Subcutaneous abdominal adipose tissue (tissue), 5 donors: ENCODE data around the gene KCNH1.
"Not testable (repeated sequence)": the region's sequence is repeated elsewhere in the genome, so short reads cannot be mapped to it uniquely, and the experiment has no call there.

Experiments
- H3K27ac ChIP-seq: one replicate; pipeline ENCODE4 v1.7.0; 2013; ENCODE audit warnings: low read depth, mild to moderate bottlenecking, inconsistent platforms, low read length, moderate library complexity
- H3K27me3 ChIP-seq, 5 donors: one replicate each; pipeline ENCODE4 v1.7.0; 2013; ENCODE audit warnings: low read length in 5 of 5, inconsistent platforms in 1 of 5; ENCODE audit not compliant: control insufficient read depth in 5 of 5, insufficient read depth in 4 of 5
- H3K36me3 ChIP-seq, 5 donors: one replicate each; pipeline ENCODE4 v1.7.0; 2013; ENCODE audit warnings: low read length in 5 of 5; ENCODE audit not compliant: control insufficient read depth in 5 of 5, insufficient read depth in 5 of 5
- H3K4me1 ChIP-seq, 5 donors: one replicate each; pipeline ENCODE4 v1.7.0; 2013; ENCODE audit warnings: low read length in 5 of 5, mild to moderate bottlenecking in 3 of 5, moderate library complexity in 1 of 5; ENCODE audit not compliant: control insufficient read depth in 5 of 5, insufficient read depth in 5 of 5
- H3K4me3 ChIP-seq, 5 donors: one replicate each; pipeline ENCODE4 v1.7.0; 2013; ENCODE audit warnings: low read length in 5 of 5, low read depth in 1 of 5
- H3K9ac ChIP-seq, 5 donors: one replicate each; pipeline ENCODE4 v1.7.0; 2013; ENCODE audit warnings: low read length in 5 of 5, mild to moderate bottlenecking in 4 of 5, moderate library complexity in 3 of 5
- H3K9me3 ChIP-seq, 5 donors: one replicate each; pipeline ENCODE4 v1.7.0; 2013; ENCODE audit warnings: low read length in 5 of 5; ENCODE audit not compliant: control insufficient read depth in 5 of 5
- donor health status: healthy.
- donor health status: healthy.
- donor health status: healthy.
- donor health status: healthy.
- donor health status: healthy.

Gene KCNH1

GRCh38 chr1:211066781-211067384 lies 67.1 kb downstream of the KCNH1 start:
- Histone ChIP-seq H3K36me3 (no peaks in the 10 kb centered on the region), H3K4me3 (no peak overlapping the region), H3K27ac (no peak overlapping the region), H3K27me3 (no peaks in the 10 kb centered on the region), H3K4me1 (no peaks in the 10 kb centered on the region), H3K9me3 (peaks cover 0 to 3% (median 0%) of the 10 kb centered on the region in 5 donors), H3K9ac (no peak overlapping the region)

GRCh38 chr1:211041838-211042237 lies 92.1 kb downstream of the KCNH1 start:
- not testable (repeated sequence) for H3K9me3 ChIP-seq, H3K4me3 ChIP-seq, H3K27me3 ChIP-seq, H3K27ac ChIP-seq, H3K4me1 ChIP-seq, H3K9ac ChIP-seq, H3K36me3 ChIP-seq

- Histone ChIP-seq H3K9me3 (no peaks in the 10 kb centered on the region), H3K4me3 (no peak overlapping the region), H3K9ac (no peak overlapping the region), H3K27me3 (no peaks in the 10 kb centered on the region), H3K36me3 (no peaks in the 10 kb centered on the region), H3K4me1 (no peaks in the 10 kb centered on the region), H3K27ac (no peak overlapping the region)
Measured at GRCh38 chr1:211037095-211037494, 96.9 kb downstream of the KCNH1 start.

GRCh38 chr1:211036381-211037060 lies 97.4 kb downstream of the KCNH1 start:
- H3K4me1 ChIP-seq: no peaks in the 10 kb centered on the region
- no peak overlapping the region for H3K4me3 ChIP-seq
- H3K36me3 ChIP-seq: no peaks in the 10 kb centered on the region
- no peak overlapping the region for H3K9ac ChIP-seq
- H3K27ac ChIP-seq: no peak overlapping the region
- H3K27me3 ChIP-seq: no peaks in the 10 kb centered on the region
- H3K9me3 ChIP-seq: no peaks in the 10 kb centered on the region

- H3K27ac ChIP-seq: no peak overlapping the region
- no peaks in the 10 kb centered on the region for H3K4me1 ChIP-seq
- no peaks in the 10 kb centered on the region for H3K9me3 ChIP-seq
- H3K4me3 ChIP-seq: no peak overlapping the region
- no peaks in the 10 kb centered on the region for H3K27me3 ChIP-seq
- no peaks in the 10 kb centered on the region for H3K36me3 ChIP-seq
- H3K9ac ChIP-seq: no peak overlapping the region
Measured at GRCh38 chr1:211035821-211036380, 98.0 kb downstream of the KCNH1 start.

GRCh38 chr1:211033921-211034525 lies 99.9 kb downstream of the KCNH1 start:
- Histone ChIP-seq H3K36me3 (no peaks in the 10 kb centered on the region), H3K27ac (no peak overlapping the region), H3K27me3 (no peaks in the 10 kb centered on the region), H3K4me3 (no peak overlapping the region), H3K9me3 (peaks cover 0 to 2% (median 0%) of the 10 kb centered on the region in 5 donors), H3K9ac (no peak overlapping the region), H3K4me1 (no peaks in the 10 kb centered on the region)

GRCh38 chr1:211024901-211025300 lies 109.0 kb downstream of the KCNH1 start:
- H3K9ac ChIP-seq: no peak overlapping the region
- no peak overlapping the region for H3K27ac ChIP-seq
- H3K36me3 ChIP-seq: no peaks in the 10 kb centered on the region
- H3K27me3 ChIP-seq: no peaks in the 10 kb centered on the region
- H3K4me3 ChIP-seq: no peak overlapping the region
- H3K9me3 ChIP-seq: peaks cover 0 to 2% (median 0%) of the 10 kb centered on the region in 5 donors
- no peaks in the 10 kb centered on the region for H3K4me1 ChIP-seq

- Histone ChIP-seq H3K27me3 (no peaks in the 10 kb centered on the region), H3K9me3 (peaks cover 0 to 2% (median 0%) of the 10 kb centered on the region in 5 donors), H3K27ac (no peak overlapping the region), H3K36me3 (no peaks in the 10 kb centered on the region), H3K4me3 (no peak overlapping the region), H3K4me1 (no peaks in the 10 kb centered on the region), H3K9ac (no peak overlapping the region)
Measured at GRCh38 chr1:211019266-211019665, 114.7 kb downstream of the KCNH1 start.

- no peak overlapping the region for H3K4me3 ChIP-seq
- H3K27me3 ChIP-seq: no peaks in the 10 kb centered on the region
- no peaks in the 10 kb centered on the region for H3K36me3 ChIP-seq
- no peak overlapping the region for H3K27ac ChIP-seq
- H3K9me3 ChIP-seq: peaks cover 0 to 2% (median 0%) of the 10 kb centered on the region in 5 donors
- no peak overlapping the region for H3K9ac ChIP-seq
- H3K4me1 ChIP-seq: no peaks in the 10 kb centered on the region
Measured at GRCh38 chr1:211018690-211019089, 115.3 kb downstream of the KCNH1 start.

- H3K9me3 ChIP-seq: peaks cover 0 to 2% (median 0%) of the 10 kb centered on the region in 5 donors
Measured at GRCh38 chr1:211017075-211017718, 116.8 kb downstream of the KCNH1 start.

More at GRCh38 chr1:211017075-211017718, 116.8 kb downstream of the KCNH1 start:
- Histone ChIP-seq H3K9ac (no peak overlapping the region), H3K36me3 (no peaks in the 10 kb centered on the region), H3K4me1 (no peaks in the 10 kb centered on the region), H3K4me3 (no peak overlapping the region), H3K27me3 (peaks cover 0 to 5% (median 0%) of the 10 kb centered on the region in 5 donors), H3K27ac (no peak overlapping the region)
